SK-N-SH treated with all-trans-retinoic acid at 6 μM for 48 hours (cell line): ENCODE measurements around the gene MT4.

Source experiments
- ARNTL ChIP-seq: fragments of 450-650 bp; formaldehyde crosslinking; IDR thresholded peaks from 2 replicates; pipeline ENCODE4 v1.5.0; 2020; ENCODE audit warnings: low read depth, mild to moderate bottlenecking, moderate library complexity, borderline replicate concordance
- CREB5 ChIP-seq: fragments of 250-450 bp; sonication (Bioruptor Pico); IDR thresholded peaks from 2 replicates; pipeline ENCODE4 v1.5.1; 2020; ENCODE audit warnings: low read depth, mild to moderate bottlenecking, moderate library complexity
- GLIS3 ChIP-seq: fragments of 250-450 bp; sonication (Bioruptor Pico); IDR thresholded peaks from 2 replicates; pipeline ENCODE4 v1.5.0; 2020; ENCODE audit warnings: mild to moderate bottlenecking, moderate library complexity
- TCF4 ChIP-seq: fragments of 250-450 bp; sonication (Bioruptor Pico); IDR thresholded peaks from 2 replicates; pipeline ENCODE4 v1.8.0; 2021; ENCODE audit warnings: mild to moderate bottlenecking, moderate library complexity, borderline replicate concordance
- ZFP30 ChIP-seq: fragments of 450-650 bp; formaldehyde crosslinking; IDR thresholded peaks from 2 replicates; pipeline ENCODE4 v1.5.0; 2022; ENCODE audit warnings: mild to moderate bottlenecking, moderate library complexity

- TF ChIP-seq ZFP30 (CRISPR knock-in tag) (no peak), ARNTL (CRISPR knock-in tag) (no peak), GLIS3 (CRISPR knock-in tag) (no peak), TCF4 (CRISPR knock-in tag) (no peak), CREB5 (CRISPR knock-in tag) (no peak)
Observed at GRCh38 chr16:56615353-56615752, 50.5 kb downstream of the MT4 start.
